ENCODE data around the gene KPNA5.

DNA sequence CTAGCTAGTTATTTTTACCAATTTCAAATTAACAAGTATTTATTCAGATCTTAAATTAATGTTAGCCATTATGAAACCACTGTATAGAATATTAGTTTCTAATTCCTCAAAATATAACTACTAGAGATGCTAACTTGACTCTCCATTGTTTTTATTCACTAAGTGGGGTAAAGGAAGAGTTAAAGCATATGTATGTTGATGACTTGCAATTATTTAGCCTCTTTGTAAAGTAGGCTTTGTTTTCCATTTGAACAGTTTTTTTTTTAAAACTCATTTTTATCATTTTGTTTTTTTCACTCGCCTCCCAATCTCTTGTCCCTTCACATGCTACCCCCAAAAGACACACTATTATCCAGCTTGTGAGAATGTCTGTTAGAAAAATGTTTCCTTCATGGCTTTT, 81.2 kb downstream of the KPNA5 start:
- TF ChIP-seq, protein P1, sequence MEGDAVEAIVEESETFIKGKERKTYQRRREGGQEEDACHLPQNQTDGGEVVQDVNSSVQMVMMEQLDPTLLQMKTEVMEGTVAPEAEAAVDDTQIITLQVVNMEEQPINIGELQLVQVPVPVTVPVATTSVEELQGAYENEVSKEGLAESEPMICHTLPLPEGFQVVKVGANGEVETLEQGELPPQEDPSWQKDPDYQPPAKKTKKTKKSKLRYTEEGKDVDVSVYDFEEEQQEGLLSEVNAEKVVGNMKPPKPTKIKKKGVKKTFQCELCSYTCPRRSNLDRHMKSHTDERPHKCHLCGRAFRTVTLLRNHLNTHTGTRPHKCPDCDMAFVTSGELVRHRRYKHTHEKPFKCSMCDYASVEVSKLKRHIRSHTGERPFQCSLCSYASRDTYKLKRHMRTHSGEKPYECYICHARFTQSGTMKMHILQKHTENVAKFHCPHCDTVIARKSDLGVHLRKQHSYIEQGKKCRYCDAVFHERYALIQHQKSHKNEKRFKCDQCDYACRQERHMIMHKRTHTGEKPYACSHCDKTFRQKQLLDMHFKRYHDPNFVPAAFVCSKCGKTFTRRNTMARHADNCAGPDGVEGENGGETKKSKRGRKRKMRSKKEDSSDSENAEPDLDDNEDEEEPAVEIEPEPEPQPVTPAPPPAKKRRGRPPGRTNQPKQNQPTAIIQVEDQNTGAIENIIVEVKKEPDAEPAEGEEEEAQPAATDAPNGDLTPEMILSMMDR (IDR thresholded peaks at IDR 0.05; ENCODE audit: low read depth, low read length): no peak
- TF ChIP-seq EZH2phosphoT487 (IDR thresholded peaks at IDR 0.05; ENCODE audit: low read depth): no peak

Data from OCI-LY3 (cell line).